GM12891 (cell line): ENCODE results near the gene DCC.

Experiments used
- POLR2A ChIP-seq: IDR thresholded peaks from 2 replicates; pipeline ENCODE4 v1.6.1; 2011; ENCODE audit warnings: low read depth, low read length, control low read depth
- POLR2AphosphoS5 ChIP-seq: IDR thresholded peaks from 2 replicates; pipeline ENCODE4 v1.6.1; 2011; ENCODE audit warnings: low read depth, low read length, control low read depth
- POU2F2 ChIP-seq: IDR thresholded peaks from 2 replicates; pipeline ENCODE4 v1.6.1; 2011; ENCODE audit warnings: low read depth, mild to moderate bottlenecking, control low read depth, low read length, moderate library complexity
- SPI1 ChIP-seq: IDR thresholded peaks from 2 replicates; pipeline ENCODE4 v1.6.1; 2011; ENCODE audit warnings: low read depth, low read length, control low read depth
- TAF1 ChIP-seq: IDR thresholded peaks from 2 replicates; pipeline ENCODE4 v1.6.1; 2011; ENCODE audit warnings: low read depth, low read length, control low read depth

DNA sequence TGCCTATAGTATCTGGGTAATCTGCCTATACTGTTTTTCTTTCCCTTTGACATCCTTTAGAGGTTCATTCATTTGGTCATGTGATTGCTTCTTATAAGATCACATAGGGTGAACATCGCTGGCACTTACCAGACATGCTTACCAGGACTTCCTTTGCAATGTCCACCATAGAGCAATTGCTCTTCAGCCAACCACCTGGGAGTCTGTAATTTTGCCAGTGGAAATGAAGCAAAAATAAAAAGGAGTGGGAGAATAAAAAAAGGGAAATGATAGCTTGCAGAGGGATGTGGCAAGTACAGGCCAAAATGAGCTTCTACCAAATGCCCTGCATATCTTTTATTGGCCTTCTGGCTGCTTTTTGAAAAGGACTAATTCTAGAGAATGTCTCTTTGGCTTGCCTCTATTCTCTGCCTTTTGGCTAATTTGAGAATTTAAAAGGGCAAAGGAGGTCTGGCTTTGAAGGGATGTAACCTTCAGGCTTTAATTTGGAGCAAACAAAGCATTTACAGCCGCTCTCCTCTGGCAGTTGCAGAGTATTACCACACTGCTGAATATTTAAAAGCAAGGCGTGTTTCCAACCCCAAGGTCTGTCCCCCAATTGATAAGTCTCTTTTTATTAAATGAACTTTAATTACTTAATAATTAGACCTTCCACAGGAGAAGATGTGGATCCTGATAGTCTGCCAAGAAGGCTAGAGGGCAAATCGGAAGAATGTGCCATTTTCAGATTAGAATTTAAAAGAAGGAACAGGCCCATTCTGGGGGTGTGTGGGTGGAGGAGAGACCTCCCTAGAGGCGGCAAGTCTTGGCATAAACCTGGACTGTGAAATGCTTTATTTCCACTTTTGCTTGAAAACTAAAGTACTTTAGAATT lies 557.9 kb downstream of the DCC start:
- TF ChIP-seq TAF1 (no peak), POLR2A (no peak), POLR2AphosphoS5 (no peak), SPI1 (no peak), POU2F2 (no peak)
